Smooth muscle cell of the coronary artery (primary cell): ENCODE results near the gene KCNA5. TPM values are rescaled to one million over a fixed set of nuclear protein-coding genes. Genes with fewer than 3 reads are reported as not detected.

Experiments
- total RNA-seq: library from RNA; depleted of rRNA; stranded (reverse); fragments of >200 nt; gene quantifications from 2 replicates; pipeline ENCODE4 v1.2.3, GENCODE V29; 2014; ENCODE audit warnings: low replicate concordance

KCNA5 gene
- under 0.01 TPM in 1 of 2 replicates, not detected in the other for total RNA-seq

DNA sequence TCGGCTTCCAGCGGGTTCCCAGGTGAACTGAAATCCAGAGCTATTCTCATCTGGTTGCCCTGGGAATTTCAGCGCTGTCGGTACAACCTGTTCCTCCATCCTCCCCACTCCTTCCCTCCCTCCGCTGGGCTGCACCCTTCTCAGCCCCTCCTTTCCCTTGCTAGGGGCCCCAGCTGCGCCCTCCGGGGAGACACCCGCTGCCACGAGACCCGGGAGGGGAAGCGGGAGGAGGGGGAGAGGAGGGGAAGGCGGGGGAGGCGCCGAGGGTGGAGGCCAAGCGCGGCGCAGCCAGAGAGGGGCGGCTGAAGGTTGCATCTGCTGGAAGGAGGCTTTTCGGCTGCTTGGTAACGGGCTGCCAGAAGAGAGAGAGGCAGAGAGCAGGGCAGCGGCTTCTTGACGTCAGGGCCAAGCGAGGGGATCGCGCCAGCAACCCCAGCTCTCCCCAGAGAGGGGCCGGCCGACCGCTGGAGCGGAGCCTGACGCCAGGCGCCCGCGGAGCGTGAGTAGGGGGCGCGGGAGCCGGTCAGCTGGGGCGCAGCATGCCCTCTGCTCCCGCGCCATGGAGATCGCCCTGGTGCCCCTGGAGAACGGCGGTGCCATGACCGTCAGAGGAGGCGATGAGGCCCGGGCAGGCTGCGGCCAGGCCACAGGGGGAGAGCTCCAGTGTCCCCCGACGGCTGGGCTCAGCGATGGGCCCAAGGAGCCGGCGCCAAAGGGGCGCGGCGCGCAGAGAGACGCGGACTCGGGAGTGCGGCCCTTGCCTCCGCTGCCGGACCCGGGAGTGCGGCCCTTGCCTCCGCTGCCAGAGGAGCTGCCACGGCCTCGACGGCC, at the start of gene KCNA5:
Gene KCNA5 (plus strand): TSS at position 291 of the 831 bp plus-strand sequence. CDS start 269 bp downstream, at position 560.

Other genes with a start within 250 kb of the KCNA5 start
- not detected in 2 replicates for gene KCNA1, start 134.0 kb upstream of the KCNA5 start, total RNA-seq